Measurements from ENCODE around the gene VMP1. TPM values are rescaled to one million over a fixed set of nuclear protein-coding genes. Genes with fewer than 3 reads are reported as not detected.

The VMP1 gene
- total RNA-seq, 1 donor from 2014 or later, result 169 TPM

DNA sequence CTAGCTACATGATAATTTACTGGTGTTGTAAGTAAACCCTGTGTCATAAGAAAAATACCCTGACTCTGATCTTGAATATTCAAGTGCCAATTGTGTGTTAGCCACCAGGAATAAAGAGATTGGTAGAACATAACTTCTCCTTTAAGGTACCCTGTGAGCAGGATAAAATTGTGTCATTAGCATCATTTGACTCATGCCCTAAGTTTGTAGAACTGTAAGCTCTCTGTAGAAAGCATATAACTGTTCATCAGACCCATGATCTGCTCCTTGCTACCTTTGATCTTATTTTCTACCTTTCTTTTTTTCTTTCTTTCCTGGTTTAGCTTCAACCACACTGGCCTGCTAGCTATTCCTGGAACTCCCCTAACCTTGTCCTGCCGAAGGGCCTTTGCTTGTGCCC lies 36.1 kb upstream of the VMP1 start:
- Histone ChIP-seq H3K9me3 (no peaks in the 10 kb centered on the region), H3K4me3 (no peak overlapping the region), H3K4me1 (peaks cover 20% of the 10 kb centered on the region), H3K36me3 (peaks cover 99% of the 10 kb centered on the region), H3K27ac (no peak overlapping the region), H3K27me3 (no peaks in the 10 kb centered on the region)
- intact Hi-C loops (cut with DNase I), result no loop called here
- DNase-seq, result no peak
- ATAC-seq, result no peak
- TF ChIP-seq, protein P1, sequence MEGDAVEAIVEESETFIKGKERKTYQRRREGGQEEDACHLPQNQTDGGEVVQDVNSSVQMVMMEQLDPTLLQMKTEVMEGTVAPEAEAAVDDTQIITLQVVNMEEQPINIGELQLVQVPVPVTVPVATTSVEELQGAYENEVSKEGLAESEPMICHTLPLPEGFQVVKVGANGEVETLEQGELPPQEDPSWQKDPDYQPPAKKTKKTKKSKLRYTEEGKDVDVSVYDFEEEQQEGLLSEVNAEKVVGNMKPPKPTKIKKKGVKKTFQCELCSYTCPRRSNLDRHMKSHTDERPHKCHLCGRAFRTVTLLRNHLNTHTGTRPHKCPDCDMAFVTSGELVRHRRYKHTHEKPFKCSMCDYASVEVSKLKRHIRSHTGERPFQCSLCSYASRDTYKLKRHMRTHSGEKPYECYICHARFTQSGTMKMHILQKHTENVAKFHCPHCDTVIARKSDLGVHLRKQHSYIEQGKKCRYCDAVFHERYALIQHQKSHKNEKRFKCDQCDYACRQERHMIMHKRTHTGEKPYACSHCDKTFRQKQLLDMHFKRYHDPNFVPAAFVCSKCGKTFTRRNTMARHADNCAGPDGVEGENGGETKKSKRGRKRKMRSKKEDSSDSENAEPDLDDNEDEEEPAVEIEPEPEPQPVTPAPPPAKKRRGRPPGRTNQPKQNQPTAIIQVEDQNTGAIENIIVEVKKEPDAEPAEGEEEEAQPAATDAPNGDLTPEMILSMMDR (IDR thresholded peaks at IDR 0.05), result no peak

DNA sequence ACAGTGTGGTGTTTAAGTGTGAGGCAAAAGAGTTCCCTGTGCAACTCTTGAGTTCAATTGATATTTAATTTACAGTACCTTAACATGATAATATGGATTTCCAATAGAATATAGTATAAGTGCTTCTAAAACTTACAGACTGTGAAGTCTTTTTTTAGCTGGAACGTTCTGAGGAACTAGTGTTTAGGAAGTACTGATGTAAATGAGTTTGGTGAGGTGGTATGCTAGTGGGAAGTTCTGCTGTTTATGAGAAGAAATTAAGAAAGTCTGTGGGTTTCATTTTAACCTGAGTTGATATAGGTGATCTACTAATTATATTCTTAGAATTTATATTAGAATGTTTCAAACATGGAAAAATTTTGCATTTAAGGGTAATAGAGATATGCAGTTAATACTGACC lies 32.2 kb upstream of the VMP1 start:
- no peak overlapping the region for H3K4me3 ChIP-seq
- TF ChIP-seq, protein P1 (IDR thresholded peaks at IDR 0.05), result no peak
- no peaks in the 10 kb centered on the region for H3K27me3 ChIP-seq
- no peaks in the 10 kb centered on the region for H3K4me1 ChIP-seq
- ATAC-seq, result no peak
- DNase-seq, result no peak
- intact Hi-C loops (cut with DNase I), result no loop called here
- no peak overlapping the region for H3K27ac ChIP-seq
- no peaks in the 10 kb centered on the region for H3K9me3 ChIP-seq
- peaks cover 99% of the 10 kb centered on the region for H3K36me3 ChIP-seq

DNA sequence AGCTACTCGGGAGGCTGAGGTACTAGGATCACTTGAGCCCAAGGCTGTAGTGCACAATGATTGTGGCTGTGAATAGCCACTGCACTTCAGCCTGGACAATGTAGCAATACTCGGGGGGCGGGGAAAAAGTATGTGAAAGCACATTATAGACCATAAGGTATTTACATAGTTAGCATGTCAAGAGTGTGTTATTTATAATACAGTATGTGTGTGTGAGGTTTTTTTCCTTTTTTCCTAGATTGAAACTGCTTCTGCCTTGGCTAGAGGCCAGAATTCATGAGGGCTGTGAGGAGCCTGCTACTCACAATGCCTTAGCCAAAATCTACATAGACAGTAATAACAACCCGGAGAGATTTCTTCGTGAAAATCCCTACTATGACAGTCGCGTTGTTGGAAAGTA lies 30.7 kb upstream of the VMP1 start:
- TF ChIP-seq, protein P1 (IDR thresholded peaks at IDR 0.05), result no peak
- H3K4me1 ChIP-seq, result no peaks in the 10 kb centered on the region
- H3K27ac ChIP-seq, result no peak overlapping the region
- no peaks in the 10 kb centered on the region for H3K9me3 ChIP-seq
- ATAC-seq (no peak), DNase-seq (no peak)
- intact Hi-C loops (cut with DNase I), result no loop called here
- H3K27me3 ChIP-seq, result no peaks in the 10 kb centered on the region
- peaks cover 100% of the 10 kb centered on the region for H3K36me3 ChIP-seq
- no peak overlapping the region for H3K4me3 ChIP-seq

DNA sequence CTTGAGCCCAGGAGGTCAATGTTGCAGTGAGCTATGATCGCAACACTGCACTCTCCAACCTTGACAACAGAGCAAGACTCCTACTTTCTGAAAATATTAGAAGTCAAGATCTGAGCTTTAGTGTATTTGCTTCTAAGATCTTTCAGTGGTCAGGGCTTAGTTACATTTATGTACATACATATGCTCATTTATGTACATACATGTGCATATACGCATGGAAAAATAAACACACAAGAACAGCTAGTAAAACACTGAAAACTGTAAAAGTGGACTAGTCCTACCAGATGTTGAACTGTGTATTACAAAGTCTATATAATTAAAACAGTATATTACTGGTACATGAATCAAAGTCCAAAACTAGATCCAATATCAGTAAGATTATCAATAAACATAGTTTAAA lies 28.5 kb upstream of the VMP1 start:
- Histone ChIP-seq H3K4me1 (no peaks in the 10 kb centered on the region), H3K4me3 (no peak overlapping the region), H3K36me3 (peaks cover 100% of the 10 kb centered on the region), H3K9me3 (no peaks in the 10 kb centered on the region), H3K27me3 (no peaks in the 10 kb centered on the region), H3K27ac (no peak overlapping the region)
- intact Hi-C loops (cut with DNase I), result no loop called here
- ATAC-seq (no peak), DNase-seq (no peak)
- TF ChIP-seq, protein P1 (IDR thresholded peaks at IDR 0.05), result no peak

DNA sequence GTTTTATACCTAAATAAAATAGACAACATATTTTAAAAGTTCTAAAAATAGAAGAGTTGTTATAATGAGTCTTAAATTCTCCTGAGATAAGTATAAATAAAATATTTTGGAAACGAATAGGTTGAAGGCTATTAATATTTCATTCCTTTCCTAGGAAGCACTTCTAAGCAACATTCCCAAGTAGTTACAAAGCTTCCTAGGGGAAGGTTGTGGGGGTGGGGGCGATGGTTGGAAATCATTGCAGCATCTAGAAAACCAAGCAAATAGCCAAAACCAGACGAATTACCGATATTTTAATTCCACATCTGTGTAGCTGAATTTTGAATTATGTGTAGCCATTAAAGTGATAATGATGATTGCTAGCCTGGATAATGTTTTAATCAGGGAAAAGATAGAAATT lies 27.1 kb upstream of the VMP1 start:
- DNase-seq, result no peak
- H3K36me3 ChIP-seq, result peaks cover 100% of the 10 kb centered on the region
- no peak for ATAC-seq
- intact Hi-C loops (cut with DNase I), result no loop called here
- H3K27ac ChIP-seq, result no peak overlapping the region
- no peak overlapping the region for H3K4me3 ChIP-seq
- H3K4me1 ChIP-seq, result no peaks in the 10 kb centered on the region
- H3K27me3 ChIP-seq, result no peaks in the 10 kb centered on the region
- TF ChIP-seq, protein P1 (IDR thresholded peaks at IDR 0.05), result no peak
- H3K9me3 ChIP-seq, result no peaks in the 10 kb centered on the region

DNA sequence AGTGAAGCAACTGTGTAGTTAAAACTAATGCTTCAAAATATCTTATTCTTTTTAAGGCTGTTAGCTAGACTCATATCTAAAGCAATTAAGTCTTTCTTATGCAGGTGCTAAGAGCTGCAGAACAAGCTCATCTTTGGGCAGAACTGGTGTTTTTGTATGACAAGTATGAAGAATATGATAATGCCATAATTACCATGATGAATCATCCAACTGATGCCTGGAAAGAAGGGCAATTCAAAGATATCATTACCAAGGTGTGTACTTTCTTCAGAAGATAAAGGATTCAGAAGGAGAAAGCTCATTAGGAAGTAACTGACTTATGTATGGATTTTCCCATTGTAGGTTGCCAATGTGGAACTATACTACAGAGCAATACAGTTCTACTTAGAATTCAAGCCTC lies 24.2 kb upstream of the VMP1 start:
- no peak overlapping the region for H3K27ac ChIP-seq
- H3K4me3 ChIP-seq, result no peak overlapping the region
- H3K36me3 ChIP-seq, result peaks cover 100% of the 10 kb centered on the region
- TF ChIP-seq, protein P1 (IDR thresholded peaks at IDR 0.05), result no peak
- intact Hi-C loops (cut with DNase I), result no loop called here
- no peaks in the 10 kb centered on the region for H3K9me3 ChIP-seq
- no peaks in the 10 kb centered on the region for H3K4me1 ChIP-seq
- no peak for ATAC-seq
- no peaks in the 10 kb centered on the region for H3K27me3 ChIP-seq
- DNase-seq, result no peak
